Ishikawa (cell line): ENCODE results near the gene C1QTNF3.

ENCODE experiments used
- CEBPB ChIP-seq: IDR thresholded peaks from 2 replicates; pipeline ENCODE4 v1.6.1; 2012
- CREB1 ChIP-seq: IDR thresholded peaks from 2 replicates; pipeline ENCODE4 v1.6.1; 2012; ENCODE audit warnings: low read depth
- EP300 ChIP-seq: IDR thresholded peaks from 2 replicates; pipeline ENCODE4 v1.6.1; 2012; ENCODE audit warnings: borderline replicate concordance
- FOXM1 ChIP-seq: IDR thresholded peaks from 2 replicates; pipeline ENCODE4 v1.6.1; 2012; ENCODE audit warnings: low read depth, borderline replicate concordance
- MAX ChIP-seq: IDR thresholded peaks from 2 replicates; pipeline ENCODE4 v1.6.1; 2012
- RAD21 ChIP-seq: IDR thresholded peaks from 2 replicates; pipeline ENCODE4 v1.6.1; 2012; ENCODE audit warnings: low read depth
- TAF1 ChIP-seq: IDR thresholded peaks from 2 replicates; pipeline ENCODE4 v1.6.1; 2012; ENCODE audit warnings: low read depth, mild to moderate bottlenecking
- TCF12 ChIP-seq: IDR thresholded peaks from 2 replicates; pipeline ENCODE4 v1.6.1; 2012; ENCODE audit warnings: low read depth
- TEAD4 ChIP-seq: IDR thresholded peaks from 2 replicates; pipeline ENCODE4 v1.6.1; 2012
- USF1 ChIP-seq: IDR thresholded peaks from 2 replicates; pipeline ENCODE4 v1.6.1; 2012
- YY1 ChIP-seq: IDR thresholded peaks from 2 replicates; pipeline ENCODE4 v1.6.1; 2012; ENCODE audit warnings: low read depth

- TF ChIP-seq TAF1 (no peak), FOXM1 (no peak), CREB1 (no peak), RAD21 (no peak), USF1 (no peak), CEBPB (no peak), TEAD4 (no peak), YY1 (no peak), EP300 (no peak), MAX (no peak), TCF12 (no peak)
Measured at GRCh38 chr5:33985447-33985846, 57.6 kb downstream of the C1QTNF3 start.
